Panc1 (cell line): ENCODE results near the gene PPP1R16B. TPM values are rescaled to one million over a fixed set of nuclear protein-coding genes. Genes with fewer than 3 reads are reported as not detected.

Experiments used
- ATAC-seq: fragments of 200-7000 bp; cut with Tn5 transposase; 2 replicates; pipeline ENCODE4 v1.9.1; 2020; ENCODE audit warnings: mild to moderate bottlenecking, moderate library complexity
- BruUV-seq: library from RNA; stranded (reverse); fragments of 400-500 nt; replicated peaks from 2 replicates; lab custom pipeline; 2021; lab: Mats Ljungman, UMichigan
- CTCF ChIA-PET: fragments of 300-600 bp; sonication (Branson Sonifier 250); formaldehyde crosslinking; loops from one replicate; lab custom pipeline; 2022; ENCODE audit warnings: antibody characterized with exemption; lab: Charles Lee
- POLR2A ChIA-PET: fragments of 300-600 bp; sonication (Branson Sonifier 250); formaldehyde crosslinking; loops from one replicate; lab custom pipeline; 2022; ENCODE audit warnings: antibody characterized with exemption; lab: Charles Lee
- DNase-seq: peaks from one replicate; pipeline ENCODE4 v3.0.0-alpha.2; 2010; ENCODE audit warnings: low read depth, low spot score
- H3K27ac ChIP-seq: 2 replicates; pipeline ENCODE4 v1.5.1; 2011; ENCODE audit warnings: mild to moderate bottlenecking, low read length, inconsistent platforms
- H3K27me3 ChIP-seq: fragments of 200-500 bp; sonication (Bioruptor generic); 2 replicates; pipeline ENCODE4 v1.6.0; 2014; ENCODE audit warnings: low read length, inconsistent platforms; ENCODE audit not compliant: control insufficient read depth, insufficient read depth
- H3K36me3 ChIP-seq: fragments of 200-500 bp; sonication (Bioruptor generic); 2 replicates; pipeline ENCODE4 v1.5.1; 2014; ENCODE audit warnings: inconsistent platforms, mild to moderate bottlenecking, low read length, moderate library complexity; ENCODE audit not compliant: control insufficient read depth, insufficient read depth
- H3K4me1 ChIP-seq: 2 replicates; pipeline ENCODE4 v1.5.1; 2011; ENCODE audit warnings: inconsistent platforms, mild to moderate bottlenecking, low read length, moderate library complexity; ENCODE audit not compliant: control insufficient read depth, insufficient read depth
- H3K4me3 ChIP-seq, 2 experiments: 2 replicates each; pipeline ENCODE4 v1.5.1; 2011 to 2012; ENCODE audit warnings: low read depth in 2 of 2, low read length in 2 of 2, mild to moderate bottlenecking in 2 of 2, inconsistent platforms in 1 of 2, moderate library complexity in 1 of 2
- H3K9me3 ChIP-seq: fragments of 200-500 bp; sonication (Bioruptor generic); 2 replicates; pipeline ENCODE4 v1.5.1; 2014; ENCODE audit warnings: low read depth, mild to moderate bottlenecking, inconsistent platforms, low read length, moderate library complexity; ENCODE audit not compliant: control insufficient read depth, insufficient read depth
- POLR2AphosphoS5 ChIP-seq: IDR thresholded peaks from 2 replicates; pipeline ENCODE4 v1.6.1; 2012; ENCODE audit warnings: mild to moderate bottlenecking, low read depth, low read length, moderate library complexity
- REST ChIP-seq, 2 experiments: IDR thresholded peaks; 2 replicates each; pipeline ENCODE4 v1.6.1; 2011 to 2012; ENCODE audit warnings: low read depth in 2 of 2, control low read depth in 1 of 2, low read length in 1 of 2, mild to moderate bottlenecking in 1 of 2, moderate library complexity in 1 of 2; ENCODE audit not compliant: insufficient read depth in 1 of 2
- SIN3A ChIP-seq: IDR thresholded peaks from 2 replicates; pipeline ENCODE4 v1.6.1; 2012; ENCODE audit warnings: low read depth, mild to moderate bottlenecking, low read length, moderate library complexity, borderline replicate concordance; ENCODE audit not compliant: insufficient read depth
- TCF7L2 ChIP-seq: IDR thresholded peaks from 2 replicates; pipeline ENCODE4 v1.6.1; 2011; ENCODE audit warnings: mild to moderate bottlenecking, low read depth, low read length, inconsistent platforms
- in situ Hi-C: cut with HindIII; loops from 2 replicates; pipeline ENCODE4 v1.10.0; 2016; ENCODE audit warnings: low sequenced_read_pairs, low pct_unique_long_range_greater_than_20kb
- intact Hi-C: fragments of 100-400 bp; cut with micrococcal nuclease; formaldehyde crosslinking; loops from one replicate; pipeline ENCODE4 v1.10.0; 2022; ENCODE audit not compliant: unreplicated experiment
- total RNA-seq: library from RNA; stranded (reverse); gene quantifications from one replicate; pipeline ENCODE4 v1.2.1, GENCODE V29; 2021; ENCODE audit not compliant: unreplicated experiment
- TF ChIP-seq, protein P1 (sequence below): fragments of 450-650 bp; IDR thresholded peaks from 2 replicates; pipeline ENCODE4 v1.5.1; 2017; ENCODE audit warnings: mild to moderate bottlenecking

The PPP1R16B gene
- total RNA-seq, 1 experiment from 2014 or later, result 0.92 TPM

- H3K4me1 ChIP-seq, result no peaks in the 10 kb centered on the region
- H3K4me3 ChIP-seq, result no peak overlapping the region
- no TSS peak for BruUV-seq
- TF ChIP-seq, protein P1, sequence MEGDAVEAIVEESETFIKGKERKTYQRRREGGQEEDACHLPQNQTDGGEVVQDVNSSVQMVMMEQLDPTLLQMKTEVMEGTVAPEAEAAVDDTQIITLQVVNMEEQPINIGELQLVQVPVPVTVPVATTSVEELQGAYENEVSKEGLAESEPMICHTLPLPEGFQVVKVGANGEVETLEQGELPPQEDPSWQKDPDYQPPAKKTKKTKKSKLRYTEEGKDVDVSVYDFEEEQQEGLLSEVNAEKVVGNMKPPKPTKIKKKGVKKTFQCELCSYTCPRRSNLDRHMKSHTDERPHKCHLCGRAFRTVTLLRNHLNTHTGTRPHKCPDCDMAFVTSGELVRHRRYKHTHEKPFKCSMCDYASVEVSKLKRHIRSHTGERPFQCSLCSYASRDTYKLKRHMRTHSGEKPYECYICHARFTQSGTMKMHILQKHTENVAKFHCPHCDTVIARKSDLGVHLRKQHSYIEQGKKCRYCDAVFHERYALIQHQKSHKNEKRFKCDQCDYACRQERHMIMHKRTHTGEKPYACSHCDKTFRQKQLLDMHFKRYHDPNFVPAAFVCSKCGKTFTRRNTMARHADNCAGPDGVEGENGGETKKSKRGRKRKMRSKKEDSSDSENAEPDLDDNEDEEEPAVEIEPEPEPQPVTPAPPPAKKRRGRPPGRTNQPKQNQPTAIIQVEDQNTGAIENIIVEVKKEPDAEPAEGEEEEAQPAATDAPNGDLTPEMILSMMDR, result no peak
- TF ChIP-seq POLR2AphosphoS5 (no peak), TCF7L2 (no peak), SIN3A (no peak)
- ATAC-seq (no peak), DNase-seq (no peak)
- no peaks in the 10 kb centered on the region for H3K9me3 ChIP-seq
- ChIA-PET CTCF (no interaction called here), POLR2A (no interaction called here)
- intact Hi-C loops (no loop called here), in situ Hi-C loops (no loop called here)
- H3K27ac ChIP-seq, result no peak overlapping the region
- H3K36me3 ChIP-seq, result no peaks in the 10 kb centered on the region
- H3K27me3 ChIP-seq, result peaks cover 8% of the 10 kb centered on the region; the same call in 1 of the 2 replicates
Measured at GRCh38 chr20:38903335-38903734, 97.8 kb downstream of the PPP1R16B start.

DNA sequence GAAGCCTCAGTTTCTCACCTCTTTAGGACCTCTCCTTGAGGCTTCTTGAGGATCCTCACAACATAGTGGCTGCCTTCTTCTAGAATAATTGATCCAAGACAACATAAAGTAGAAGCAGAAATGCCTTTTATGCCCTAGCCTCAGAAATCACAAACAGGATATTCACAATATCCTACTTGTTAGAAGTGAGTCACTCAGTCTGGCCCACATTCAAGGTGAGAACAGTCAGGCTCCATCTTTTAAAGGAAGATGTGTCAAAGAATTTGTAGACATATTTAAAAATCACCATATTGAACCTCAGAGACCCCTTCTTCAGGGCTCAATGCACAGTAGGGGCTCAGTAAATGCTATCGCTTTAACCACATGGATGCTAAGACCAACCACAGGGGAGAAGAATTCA is 99.9 kb downstream of the PPP1R16B start:
- intact Hi-C loops (no loop called here), in situ Hi-C loops (no loop called here)
- H3K27ac ChIP-seq, result no peak overlapping the region
- ATAC-seq, result no peak
- no peak for DNase-seq
- H3K4me1 ChIP-seq, result no peaks in the 10 kb centered on the region
- ChIA-PET CTCF (no interaction called here), POLR2A (no interaction called here)
- no peaks in the 10 kb centered on the region for H3K9me3 ChIP-seq
- no peak overlapping the region for H3K4me3 ChIP-seq
- no peaks in the 10 kb centered on the region for H3K36me3 ChIP-seq
- TF ChIP-seq, protein P1, result no peak
- TF ChIP-seq POLR2AphosphoS5 (no peak), REST (IDR thresholded peaks at IDR 0.05; ENCODE audit: insufficient read depth in 1 of 2, low read depth in 2 of 2, low read length in 1 of 2) (no peak), TCF7L2 (no peak), SIN3A (no peak)
- H3K27me3 ChIP-seq, result peaks cover 6% of the 10 kb centered on the region; the same call in 1 of the 2 replicates
- BruUV-seq, result no TSS peak
